ENCODE results near the gene CCNB1.

Gene CCNB1

DNA sequence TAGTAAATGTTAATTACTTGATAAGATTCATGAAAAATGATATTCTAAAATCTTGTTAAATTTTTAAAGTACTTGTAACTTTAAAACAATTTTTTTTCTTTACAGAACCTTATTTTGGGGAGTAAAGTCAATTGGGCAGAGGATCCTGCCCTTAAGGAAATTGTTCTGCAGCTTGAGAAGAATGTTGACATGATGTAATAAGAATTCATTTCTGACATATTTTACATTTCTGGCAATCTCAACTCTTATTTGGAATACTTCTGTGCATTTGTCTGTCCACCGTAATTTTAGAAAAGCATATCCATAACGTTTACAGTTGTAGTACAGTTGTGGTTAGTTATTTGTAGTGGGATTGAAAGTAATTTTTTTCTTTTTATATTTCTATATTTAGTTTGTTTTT is 42.7 kb downstream of the CCNB1 start (continued):
- TF ChIP-seq, protein P1, sequence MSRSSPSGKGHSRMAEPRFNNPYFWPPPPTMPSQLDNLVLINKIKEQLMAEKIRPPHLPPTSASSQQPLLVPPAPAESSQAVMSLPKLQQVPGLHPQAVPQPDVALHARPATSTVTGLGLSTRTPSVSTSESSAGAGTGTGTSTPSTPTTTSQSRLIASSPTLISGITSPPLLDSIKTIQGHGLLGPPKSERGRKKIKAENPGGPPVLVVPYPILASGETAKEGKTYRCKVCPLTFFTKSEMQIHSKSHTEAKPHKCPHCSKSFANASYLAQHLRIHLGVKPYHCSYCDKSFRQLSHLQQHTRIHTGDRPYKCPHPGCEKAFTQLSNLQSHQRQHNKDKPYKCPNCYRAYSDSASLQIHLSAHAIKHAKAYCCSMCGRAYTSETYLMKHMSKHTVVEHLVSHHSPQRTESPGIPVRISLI (tag by site-specific recombination; IDR thresholded peaks at IDR 0.05) = no peak

DNA sequence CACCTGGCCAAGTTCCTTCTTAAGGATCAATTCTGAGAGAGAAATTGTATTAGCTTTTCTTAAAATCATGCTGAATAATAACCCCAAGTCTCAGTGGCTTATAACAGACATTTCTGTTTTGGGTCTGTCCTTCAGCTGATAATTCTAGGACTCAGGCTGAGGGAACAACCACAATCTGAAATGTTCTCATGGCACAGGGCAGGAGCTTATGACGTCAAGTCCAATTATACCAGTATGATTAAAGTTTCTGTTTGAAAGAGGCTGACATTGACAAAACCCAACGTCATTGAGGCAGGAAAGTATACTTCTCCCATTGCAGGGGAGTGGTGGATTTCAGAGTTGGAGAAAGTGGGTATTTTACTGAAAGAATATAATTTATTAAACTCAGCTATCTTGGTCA is 44.2 kb downstream of the CCNB1 start:
- H3K4me3 ChIP-seq (ENCODE audit: low read depth, low read length) = no peak overlapping the region
- POLR2A ChIA-PET = interaction anchor here (1.3 to 1.4 kb wide), 2 partner anchors 21 to 23 kb away, joined by 3 read pairs; partner anchors contain the start of genes CDK7 and CENPH
- H3K27ac ChIP-seq (ENCODE audit: extremely low read depth, low read depth, low read length) = no peak overlapping the region
- no peaks in the 10 kb centered on the region for H3K4me1 ChIP-seq (ENCODE audit: control insufficient read depth, insufficient read depth, low read length)
- TF ChIP-seq ZNF121 (tag by site-specific recombination; IDR thresholded peaks at IDR 0.05) (no peak), MZF1 (tag by site-specific recombination; IDR thresholded peaks at IDR 0.05; ENCODE audit: borderline replicate concordance) (no peak), HOXD13 (CRISPR knock-in tag; IDR thresholded peaks at IDR 0.05; ENCODE audit: borderline replicate concordance) (no peak), ZNF433 (tag by site-specific recombination; IDR thresholded peaks at IDR 0.05; ENCODE audit: low read depth) (no peak), ZNF660 (tag by site-specific recombination; IDR thresholded peaks at IDR 0.05) (no peak), ZNF311 (tag by site-specific recombination; IDR thresholded peaks at IDR 0.05; ENCODE audit: borderline replicate concordance) (no peak), ZNF654 (tag by site-specific recombination; IDR thresholded peaks at IDR 0.05; ENCODE audit: low read depth) (no peak), SCRT1 (tag by site-specific recombination; IDR thresholded peaks at IDR 0.05; ENCODE audit: borderline replicate concordance) (no peak), ZSCAN30 (tag by site-specific recombination; IDR thresholded peaks at IDR 0.05) (no peak), ZNF416 (tag by site-specific recombination; IDR thresholded peaks at IDR 0.05) (no peak), WT1 (tag by site-specific recombination; IDR thresholded peaks at IDR 0.05) (no peak)
- TF ChIP-seq, protein P2, sequence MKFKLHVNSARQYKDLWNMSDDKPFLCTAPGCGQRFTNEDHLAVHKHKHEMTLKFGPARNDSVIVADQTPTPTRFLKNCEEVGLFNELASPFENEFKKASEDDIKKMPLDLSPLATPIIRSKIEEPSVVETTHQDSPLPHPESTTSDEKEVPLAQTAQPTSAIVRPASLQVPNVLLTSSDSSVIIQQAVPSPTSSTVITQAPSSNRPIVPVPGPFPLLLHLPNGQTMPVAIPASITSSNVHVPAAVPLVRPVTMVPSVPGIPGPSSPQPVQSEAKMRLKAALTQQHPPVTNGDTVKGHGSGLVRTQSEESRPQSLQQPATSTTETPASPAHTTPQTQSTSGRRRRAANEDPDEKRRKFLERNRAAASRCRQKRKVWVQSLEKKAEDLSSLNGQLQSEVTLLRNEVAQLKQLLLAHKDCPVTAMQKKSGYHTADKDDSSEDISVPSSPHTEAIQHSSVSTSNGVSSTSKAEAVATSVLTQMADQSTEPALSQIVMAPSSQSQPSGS (tag by site-specific recombination; IDR thresholded peaks at IDR 0.05; ENCODE audit: low read depth) = no peak
- TF ChIP-seq, protein P3, sequence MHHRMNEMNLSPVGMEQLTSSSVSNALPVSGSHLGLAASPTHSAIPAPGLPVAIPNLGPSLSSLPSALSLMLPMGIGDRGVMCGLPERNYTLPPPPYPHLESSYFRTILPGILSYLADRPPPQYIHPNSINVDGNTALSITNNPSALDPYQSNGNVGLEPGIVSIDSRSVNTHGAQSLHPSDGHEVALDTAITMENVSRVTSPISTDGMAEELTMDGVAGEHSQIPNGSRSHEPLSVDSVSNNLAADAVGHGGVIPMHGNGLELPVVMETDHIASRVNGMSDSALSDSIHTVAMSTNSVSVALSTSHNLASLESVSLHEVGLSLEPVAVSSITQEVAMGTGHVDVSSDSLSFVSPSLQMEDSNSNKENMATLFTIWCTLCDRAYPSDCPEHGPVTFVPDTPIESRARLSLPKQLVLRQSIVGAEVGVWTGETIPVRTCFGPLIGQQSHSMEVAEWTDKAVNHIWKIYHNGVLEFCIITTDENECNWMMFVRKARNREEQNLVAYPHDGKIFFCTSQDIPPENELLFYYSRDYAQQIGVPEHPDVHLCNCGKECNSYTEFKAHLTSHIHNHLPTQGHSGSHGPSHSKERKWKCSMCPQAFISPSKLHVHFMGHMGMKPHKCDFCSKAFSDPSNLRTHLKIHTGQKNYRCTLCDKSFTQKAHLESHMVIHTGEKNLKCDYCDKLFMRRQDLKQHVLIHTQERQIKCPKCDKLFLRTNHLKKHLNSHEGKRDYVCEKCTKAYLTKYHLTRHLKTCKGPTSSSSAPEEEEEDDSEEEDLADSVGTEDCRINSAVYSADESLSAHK (tag by site-specific recombination; IDR thresholded peaks at IDR 0.05) = no peak
- TF ChIP-seq, protein P4, sequence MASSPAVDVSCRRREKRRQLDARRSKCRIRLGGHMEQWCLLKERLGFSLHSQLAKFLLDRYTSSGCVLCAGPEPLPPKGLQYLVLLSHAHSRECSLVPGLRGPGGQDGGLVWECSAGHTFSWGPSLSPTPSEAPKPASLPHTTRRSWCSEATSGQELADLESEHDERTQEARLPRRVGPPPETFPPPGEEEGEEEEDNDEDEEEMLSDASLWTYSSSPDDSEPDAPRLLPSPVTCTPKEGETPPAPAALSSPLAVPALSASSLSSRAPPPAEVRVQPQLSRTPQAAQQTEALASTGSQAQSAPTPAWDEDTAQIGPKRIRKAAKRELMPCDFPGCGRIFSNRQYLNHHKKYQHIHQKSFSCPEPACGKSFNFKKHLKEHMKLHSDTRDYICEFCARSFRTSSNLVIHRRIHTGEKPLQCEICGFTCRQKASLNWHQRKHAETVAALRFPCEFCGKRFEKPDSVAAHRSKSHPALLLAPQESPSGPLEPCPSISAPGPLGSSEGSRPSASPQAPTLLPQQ (tag by site-specific recombination; IDR thresholded peaks at IDR 0.05) = no peak
- TF ChIP-seq, protein P5, sequence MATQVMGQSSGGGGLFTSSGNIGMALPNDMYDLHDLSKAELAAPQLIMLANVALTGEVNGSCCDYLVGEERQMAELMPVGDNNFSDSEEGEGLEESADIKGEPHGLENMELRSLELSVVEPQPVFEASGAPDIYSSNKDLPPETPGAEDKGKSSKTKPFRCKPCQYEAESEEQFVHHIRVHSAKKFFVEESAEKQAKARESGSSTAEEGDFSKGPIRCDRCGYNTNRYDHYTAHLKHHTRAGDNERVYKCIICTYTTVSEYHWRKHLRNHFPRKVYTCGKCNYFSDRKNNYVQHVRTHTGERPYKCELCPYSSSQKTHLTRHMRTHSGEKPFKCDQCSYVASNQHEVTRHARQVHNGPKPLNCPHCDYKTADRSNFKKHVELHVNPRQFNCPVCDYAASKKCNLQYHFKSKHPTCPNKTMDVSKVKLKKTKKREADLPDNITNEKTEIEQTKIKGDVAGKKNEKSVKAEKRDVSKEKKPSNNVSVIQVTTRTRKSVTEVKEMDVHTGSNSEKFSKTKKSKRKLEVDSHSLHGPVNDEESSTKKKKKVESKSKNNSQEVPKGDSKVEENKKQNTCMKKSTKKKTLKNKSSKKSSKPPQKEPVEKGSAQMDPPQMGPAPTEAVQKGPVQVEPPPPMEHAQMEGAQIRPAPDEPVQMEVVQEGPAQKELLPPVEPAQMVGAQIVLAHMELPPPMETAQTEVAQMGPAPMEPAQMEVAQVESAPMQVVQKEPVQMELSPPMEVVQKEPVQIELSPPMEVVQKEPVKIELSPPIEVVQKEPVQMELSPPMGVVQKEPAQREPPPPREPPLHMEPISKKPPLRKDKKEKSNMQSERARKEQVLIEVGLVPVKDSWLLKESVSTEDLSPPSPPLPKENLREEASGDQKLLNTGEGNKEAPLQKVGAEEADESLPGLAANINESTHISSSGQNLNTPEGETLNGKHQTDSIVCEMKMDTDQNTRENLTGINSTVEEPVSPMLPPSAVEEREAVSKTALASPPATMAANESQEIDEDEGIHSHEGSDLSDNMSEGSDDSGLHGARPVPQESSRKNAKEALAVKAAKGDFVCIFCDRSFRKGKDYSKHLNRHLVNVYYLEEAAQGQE (tag by site-specific recombination; IDR thresholded peaks at IDR 0.05) = no peak
- CTCF ChIA-PET = interaction anchor here (0.6 to 0.8 kb wide), 2 partner anchors 109 to 187 kb away, joined by 3 read pairs; no protein-coding TSS in a partner anchor
- H3K9me3 ChIP-seq (ENCODE audit: control insufficient read depth, insufficient read depth, low read depth, low read length) = no peaks in the 10 kb centered on the region
- H3K36me3 ChIP-seq (ENCODE audit: control insufficient read depth in 2 of 2, insufficient read depth in 1 of 2, low read length in 2 of 2) = peaks cover 48% of the 10 kb centered on the region in 2 experiments

Data from HEK293 (cell line).